Loucy (cell line): Measurements from ENCODE around the gene SMIM13.

Experiments
- H2AFZ ChIP-seq: fragments of 200-600 bp; sonication (generic); 2 replicates; pipeline ENCODE4 v1.6.0; 2016; ENCODE audit warnings: antibody characterized with exemption, mild to moderate bottlenecking, low read length, moderate library complexity
- H3F3A ChIP-seq: fragments of 200-600 bp; 2 replicates; pipeline ENCODE4 v1.6.0; 2016; ENCODE audit warnings: antibody characterized with exemption, low read depth, mild to moderate bottlenecking
- H3K27me3 ChIP-seq: fragments of 200-600 bp; sonication (generic); 2 replicates; pipeline ENCODE4 v1.6.1; 2014; ENCODE audit warnings: low read length, mild to moderate bottlenecking; ENCODE audit not compliant: insufficient read depth, poor library complexity, severe bottlenecking
- H3K36me3 ChIP-seq: fragments of 200-600 bp; sonication (generic); 2 replicates; pipeline ENCODE4 v1.6.1; 2016; ENCODE audit warnings: low read length; ENCODE audit not compliant: insufficient read depth
- H3K4me1 ChIP-seq: fragments of 200-600 bp; sonication (generic); 2 replicates; pipeline ENCODE4 v1.5.1; 2014; ENCODE audit warnings: low read length, mild to moderate bottlenecking; ENCODE audit not compliant: insufficient read depth, poor library complexity, severe bottlenecking
- H3K4me2 ChIP-seq: fragments of 200-600 bp; sonication (generic); 2 replicates; pipeline ENCODE4 v1.6.0; 2014; ENCODE audit warnings: antibody characterized with exemption, low read length, low read depth, mild to moderate bottlenecking; ENCODE audit not compliant: poor library complexity, severe bottlenecking
- H3K4me3 ChIP-seq: fragments of 200-600 bp; sonication (generic); 2 replicates; pipeline ENCODE4 v1.5.1; 2014; ENCODE audit warnings: low read length, mild to moderate bottlenecking, mixed read lengths; ENCODE audit not compliant: poor library complexity, severe bottlenecking
- H3K79me2 ChIP-seq: fragments of 200-600 bp; sonication (generic); 2 replicates; pipeline ENCODE4 v1.6.1; 2014; ENCODE audit warnings: low read length; ENCODE audit not compliant: insufficient read depth
- H3K9ac ChIP-seq: fragments of 200-600 bp; sonication (generic); 2 replicates; pipeline ENCODE4 v1.6.0; 2014; ENCODE audit warnings: mild to moderate bottlenecking, low read depth, low read length, moderate library complexity; ENCODE audit not compliant: poor library complexity, severe bottlenecking
- H3K9me2 ChIP-seq: fragments of 200-600 bp; sonication (generic); replicated peaks from 2 replicates; pipeline ENCODE4 v1.6.1; 2016; ENCODE audit warnings: low read depth, low read length, mixed read lengths
- H3K9me3 ChIP-seq: fragments of 200-600 bp; sonication (generic); 2 replicates; pipeline ENCODE4 v1.6.1; 2014; ENCODE audit warnings: mild to moderate bottlenecking, antibody characterized with exemption, low read length, low read depth; ENCODE audit not compliant: insufficient read depth
- H4K20me1 ChIP-seq: fragments of 200-600 bp; sonication (generic); 2 replicates; pipeline ENCODE4 v1.6.0; 2014; ENCODE audit warnings: antibody characterized with exemption, low read length, mild to moderate bottlenecking; ENCODE audit not compliant: insufficient read depth, poor library complexity, severe bottlenecking
- CTCF ChIP-seq: fragments of 200-600 bp; sonication (generic); conservative IDR thresholded peaks from 2 replicates; pipeline ENCODE4 v1.5.1; 2014; ENCODE audit warnings: mild to moderate bottlenecking, antibody characterized with exemption, low read length
- EZH2phosphoT487 ChIP-seq: fragments of 200-600 bp; IDR thresholded peaks from 2 replicates; pipeline ENCODE4 v1.6.1; 2018; ENCODE audit warnings: antibody characterized with exemption, mild to moderate bottlenecking, moderate library complexity, borderline replicate concordance

SMIM13 gene

GRCh38 chr6:11050731-11051130 lies 42.9 kb upstream of the SMIM13 start:
- Histone ChIP-seq H3K9me3 (no peaks in the 10 kb centered on the region), H3K79me2 (no peaks in the 10 kb centered on the region), H3K36me3 (no peaks in the 10 kb centered on the region), H3K4me1 (no peaks in the 10 kb centered on the region), H3K9ac (no peak overlapping the region), H3K4me2 (no peak overlapping the region), H3K4me3 (no peak overlapping the region), H3F3A (no peaks in the 10 kb centered on the region), H3K9me2 (no peaks in the 10 kb centered on the region), H3K27me3 (no peaks in the 10 kb centered on the region), H2AFZ (no peak overlapping the region), H4K20me1 (no peaks in the 10 kb centered on the region)
- TF ChIP-seq CTCF (no peak), EZH2phosphoT487 (no peak)

DNA sequence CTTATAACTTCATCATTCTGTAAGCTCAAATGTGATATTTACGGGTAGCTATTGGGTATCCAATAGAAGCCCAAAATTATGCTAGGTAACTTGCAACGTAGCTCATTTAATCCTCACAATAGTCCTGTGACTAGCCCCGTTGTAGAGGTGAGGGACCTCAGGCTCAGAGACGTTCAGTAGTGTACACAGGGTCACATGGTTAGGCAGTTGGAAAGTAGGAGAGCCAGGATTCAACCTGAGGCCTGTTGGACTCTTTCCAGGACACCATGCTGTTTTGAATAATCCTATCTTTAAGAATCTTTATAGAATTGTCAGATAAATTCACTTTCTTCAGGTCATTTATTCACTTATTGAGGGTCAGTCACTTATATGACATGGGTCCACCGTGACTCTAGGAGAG lies 40.3 kb upstream of the SMIM13 start:
- no peak overlapping the region for H3K4me3 ChIP-seq
- H3K9me2 ChIP-seq = no peaks in the 10 kb centered on the region
- H3K36me3 ChIP-seq = no peaks in the 10 kb centered on the region
- no peaks in the 10 kb centered on the region for H3K4me1 ChIP-seq
- no peaks in the 10 kb centered on the region for H4K20me1 ChIP-seq
- no peaks in the 10 kb centered on the region for H3K27me3 ChIP-seq
- no peaks in the 10 kb centered on the region for H3F3A ChIP-seq
- H2AFZ ChIP-seq = no peak overlapping the region
- TF ChIP-seq EZH2phosphoT487 (no peak), CTCF (no peak)
- no peak overlapping the region for H3K4me2 ChIP-seq
- no peaks in the 10 kb centered on the region for H3K79me2 ChIP-seq
- no peak overlapping the region for H3K9ac ChIP-seq
- H3K9me3 ChIP-seq = no peaks in the 10 kb centered on the region

DNA sequence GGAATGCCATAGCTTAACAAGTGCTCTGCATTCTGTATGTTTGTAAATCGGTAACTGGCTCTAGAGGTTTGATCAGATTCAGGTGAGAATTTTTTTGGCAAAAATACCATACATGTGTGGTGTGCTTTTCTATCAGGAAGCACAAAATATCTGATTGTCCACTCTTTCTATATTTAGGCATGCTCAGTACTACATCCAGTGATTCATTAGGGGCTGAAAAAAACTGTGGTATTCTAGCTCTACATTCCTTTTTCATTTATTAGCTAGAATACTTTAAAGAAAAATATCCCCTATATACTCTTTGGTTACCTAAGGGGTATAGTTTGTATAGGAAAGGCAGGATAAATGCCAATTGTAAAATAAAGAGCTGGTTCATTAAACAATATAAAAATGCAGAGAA lies 38.9 kb upstream of the SMIM13 start:
- Histone ChIP-seq H3K9ac (no peak overlapping the region), H3K4me3 (no peak overlapping the region), H4K20me1 (no peaks in the 10 kb centered on the region)

More for the DNA sequence above, 38.9 kb upstream of the SMIM13 start:
- H3K4me1 ChIP-seq = no peaks in the 10 kb centered on the region
- TF ChIP-seq CTCF (no peak), EZH2phosphoT487 (no peak)
- H2AFZ ChIP-seq = no peak overlapping the region
- H3K9me2 ChIP-seq = no peaks in the 10 kb centered on the region
- H3K79me2 ChIP-seq = no peaks in the 10 kb centered on the region
- no peaks in the 10 kb centered on the region for H3F3A ChIP-seq
- no peaks in the 10 kb centered on the region for H3K27me3 ChIP-seq
- no peaks in the 10 kb centered on the region for H3K36me3 ChIP-seq
- H3K9me3 ChIP-seq = no peaks in the 10 kb centered on the region
- no peak overlapping the region for H3K4me2 ChIP-seq
